GM20000 (cell line): ENCODE data around the gene WWC1.

ENCODE experiments used
- DNase-seq: peaks from one replicate; pipeline ENCODE4 v3.0.0; 2012; ENCODE audit warnings: low spot score
- TF ChIP-seq, protein P1 (sequence below): IDR thresholded peaks from 2 replicates; pipeline ENCODE4 v1.5.1; 2012; ENCODE audit warnings: mild to moderate bottlenecking, control low read depth; ENCODE audit errors: extremely low read depth, missing control alignments

The WWC1 gene

DNA sequence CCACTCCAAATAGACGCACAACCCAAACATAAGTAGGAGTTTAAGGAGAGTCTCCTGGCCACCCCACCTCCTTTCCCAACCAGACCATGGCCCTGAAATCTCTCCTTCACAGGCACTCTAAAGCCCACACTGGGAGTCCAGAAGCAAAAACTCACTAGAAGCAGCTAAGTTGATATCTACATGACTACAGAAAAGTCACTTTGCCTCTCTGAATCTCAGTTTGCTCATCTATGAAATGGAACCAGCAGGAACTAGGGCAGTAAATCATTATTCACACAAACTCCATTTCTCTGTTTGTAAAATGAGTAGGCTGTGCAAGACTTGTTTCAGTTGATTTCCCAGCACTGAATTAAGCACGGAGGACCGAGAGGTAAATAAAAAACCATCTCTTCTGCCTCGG lies 4.1 kb upstream of the WWC1 start:
- TF ChIP-seq, protein P1, sequence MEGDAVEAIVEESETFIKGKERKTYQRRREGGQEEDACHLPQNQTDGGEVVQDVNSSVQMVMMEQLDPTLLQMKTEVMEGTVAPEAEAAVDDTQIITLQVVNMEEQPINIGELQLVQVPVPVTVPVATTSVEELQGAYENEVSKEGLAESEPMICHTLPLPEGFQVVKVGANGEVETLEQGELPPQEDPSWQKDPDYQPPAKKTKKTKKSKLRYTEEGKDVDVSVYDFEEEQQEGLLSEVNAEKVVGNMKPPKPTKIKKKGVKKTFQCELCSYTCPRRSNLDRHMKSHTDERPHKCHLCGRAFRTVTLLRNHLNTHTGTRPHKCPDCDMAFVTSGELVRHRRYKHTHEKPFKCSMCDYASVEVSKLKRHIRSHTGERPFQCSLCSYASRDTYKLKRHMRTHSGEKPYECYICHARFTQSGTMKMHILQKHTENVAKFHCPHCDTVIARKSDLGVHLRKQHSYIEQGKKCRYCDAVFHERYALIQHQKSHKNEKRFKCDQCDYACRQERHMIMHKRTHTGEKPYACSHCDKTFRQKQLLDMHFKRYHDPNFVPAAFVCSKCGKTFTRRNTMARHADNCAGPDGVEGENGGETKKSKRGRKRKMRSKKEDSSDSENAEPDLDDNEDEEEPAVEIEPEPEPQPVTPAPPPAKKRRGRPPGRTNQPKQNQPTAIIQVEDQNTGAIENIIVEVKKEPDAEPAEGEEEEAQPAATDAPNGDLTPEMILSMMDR, result no peak
- DNase-seq, result no peak

DNA sequence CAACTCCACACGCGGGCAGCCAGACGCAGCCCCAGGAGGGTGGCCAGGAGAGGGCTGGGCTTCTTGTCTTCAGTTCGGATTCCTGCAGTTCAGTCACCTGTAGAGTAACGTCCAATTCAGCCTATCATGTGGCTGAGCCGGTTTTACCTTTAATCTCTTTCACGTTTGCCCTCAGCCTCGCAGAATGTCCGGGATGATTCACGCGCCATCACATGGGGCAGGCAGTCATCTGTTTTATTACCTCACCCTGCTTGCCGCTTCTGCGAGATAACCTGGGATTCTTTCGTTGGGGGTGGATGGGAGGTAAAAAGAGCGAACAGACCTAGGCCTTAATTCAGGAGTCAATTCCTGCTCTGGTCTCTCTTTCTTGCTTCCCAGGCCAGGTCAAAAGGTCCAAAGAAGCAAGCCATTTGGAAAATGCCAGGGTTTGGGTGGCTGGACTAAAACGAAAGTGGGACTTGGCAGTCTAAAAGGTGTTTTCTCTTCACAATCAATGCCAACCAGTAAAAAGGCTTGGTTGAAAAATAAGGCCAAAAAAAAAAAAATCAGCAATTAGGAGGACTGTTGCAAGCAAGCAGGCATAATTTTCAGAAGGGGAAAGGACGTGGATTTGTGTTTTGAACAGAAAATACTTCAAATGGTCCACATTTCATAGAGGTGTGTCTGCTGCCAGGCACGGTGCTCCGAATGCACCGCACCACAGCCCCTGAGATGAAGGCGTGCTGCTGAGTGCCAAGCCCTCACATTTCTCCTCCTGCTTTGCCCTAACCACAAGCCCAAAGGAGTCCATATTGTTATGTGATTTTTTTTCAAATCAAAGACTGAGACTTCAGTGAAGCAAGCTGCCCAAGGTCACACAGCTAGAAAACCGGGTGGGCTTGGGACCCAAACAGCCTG lies 2.8 kb upstream of the WWC1 start:
- DNase-seq, result no peak
- TF ChIP-seq, protein P1, result no peak

DNA sequence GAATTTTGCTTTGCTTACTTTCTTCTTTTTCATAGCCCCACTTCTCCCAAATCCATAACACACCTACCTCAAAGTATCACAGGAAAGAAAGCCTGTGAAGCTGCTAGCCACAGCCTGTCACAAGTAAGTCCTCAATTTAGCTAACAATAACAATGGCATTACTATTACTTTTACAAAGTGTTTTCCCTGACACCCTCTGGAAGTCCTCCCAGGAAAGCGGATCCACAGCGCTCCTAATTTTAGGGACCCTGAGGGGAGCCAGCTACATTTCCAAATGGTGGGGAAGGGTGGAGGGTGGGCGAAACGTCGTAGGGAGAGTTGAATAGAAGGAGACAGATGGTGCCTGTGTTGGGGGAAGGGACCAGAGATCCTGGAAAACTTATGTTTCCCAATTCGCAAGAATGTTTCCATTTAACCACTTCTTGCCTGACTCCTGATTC lies 523 bp upstream of the WWC1 start:
- no peak for DNase-seq
- TF ChIP-seq, protein P1, result no peak

DNA sequence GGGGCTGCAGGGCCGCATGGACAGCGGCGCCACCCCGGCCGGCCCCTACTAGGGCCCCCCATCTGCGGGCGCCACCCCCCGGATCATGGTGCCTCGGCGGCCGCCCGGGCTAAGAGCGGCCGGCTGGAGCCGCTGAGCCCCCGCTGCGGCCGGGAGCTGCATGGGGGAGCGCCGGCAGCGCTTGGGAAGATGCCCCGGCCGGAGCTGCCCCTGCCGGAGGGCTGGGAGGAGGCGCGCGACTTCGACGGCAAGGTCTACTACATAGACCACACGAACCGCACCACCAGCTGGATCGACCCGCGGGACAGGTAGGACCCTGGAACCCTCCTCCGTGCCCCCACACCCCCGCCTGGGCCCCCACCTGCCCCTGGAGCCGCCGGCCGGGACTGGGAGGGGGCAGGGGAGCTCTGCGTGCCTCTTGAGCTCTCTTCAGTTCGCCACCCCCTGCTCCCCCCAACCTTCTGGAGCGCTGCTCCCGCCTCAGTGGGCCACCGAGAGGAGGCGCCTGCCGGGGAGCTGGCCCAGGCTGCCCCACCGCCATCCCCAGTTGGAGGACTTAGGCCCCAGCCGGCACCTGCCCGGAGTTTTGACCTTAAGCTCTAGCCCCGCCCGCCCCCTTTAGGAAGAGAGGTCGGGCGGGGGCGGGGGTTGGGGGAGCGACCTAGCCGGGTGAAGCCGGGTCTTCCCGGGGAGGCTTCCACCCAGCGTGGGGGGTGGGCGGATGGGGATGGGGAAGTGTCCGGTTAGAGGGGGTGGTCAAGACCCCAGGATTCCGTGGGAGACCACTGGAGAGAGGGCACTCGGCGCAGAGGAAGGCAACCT lies 730 bp downstream of the WWC1 start:
- DNase-seq, result peak; percentile 51
- TF ChIP-seq, protein P1, result no peak

DNA sequence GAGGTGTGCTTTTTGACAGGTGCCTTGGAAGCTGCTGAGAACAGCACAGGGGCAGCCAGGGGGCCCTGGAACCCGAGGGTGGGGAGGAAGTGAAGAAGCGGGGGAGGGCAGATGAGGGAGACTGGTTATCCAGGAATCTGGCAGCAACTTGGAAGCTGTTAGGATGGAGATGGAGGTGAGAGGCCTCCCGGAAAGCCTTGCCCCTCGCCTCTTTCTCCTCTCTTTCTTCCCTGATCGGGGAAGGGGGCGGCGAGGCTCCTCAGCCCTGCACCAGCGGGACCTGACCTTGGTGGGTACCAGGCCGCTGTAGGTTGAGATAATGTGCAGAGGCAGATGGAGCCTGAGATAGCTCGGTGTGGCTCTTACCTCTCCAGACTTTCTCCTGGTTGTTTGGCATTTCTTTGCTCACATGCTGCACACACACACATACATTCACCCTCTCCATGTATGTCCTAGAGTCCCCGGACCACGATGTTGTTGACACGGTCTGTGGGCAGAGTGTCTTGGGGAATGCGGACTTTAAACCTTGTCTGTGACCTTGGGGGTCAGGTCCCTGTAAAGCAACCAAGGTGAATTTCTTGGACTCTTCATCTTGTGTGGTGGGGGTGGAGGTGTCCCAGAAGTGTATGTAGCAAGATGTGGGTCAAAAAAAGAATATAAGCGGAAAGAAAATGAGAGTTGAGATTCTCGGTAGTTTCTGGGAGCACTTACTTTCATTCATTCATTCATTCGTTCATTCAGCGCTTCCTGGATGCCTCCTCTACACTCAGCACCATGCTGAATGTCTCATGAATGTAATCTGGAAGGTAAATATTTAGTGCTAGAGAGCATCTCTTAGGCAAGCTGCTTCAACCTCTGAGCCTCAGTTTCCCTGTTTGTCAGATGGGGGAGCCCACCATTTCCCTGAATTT lies 1.6 kb downstream of the WWC1 start:
- no peak for DNase-seq
- TF ChIP-seq, protein P1, result no peak

DNA sequence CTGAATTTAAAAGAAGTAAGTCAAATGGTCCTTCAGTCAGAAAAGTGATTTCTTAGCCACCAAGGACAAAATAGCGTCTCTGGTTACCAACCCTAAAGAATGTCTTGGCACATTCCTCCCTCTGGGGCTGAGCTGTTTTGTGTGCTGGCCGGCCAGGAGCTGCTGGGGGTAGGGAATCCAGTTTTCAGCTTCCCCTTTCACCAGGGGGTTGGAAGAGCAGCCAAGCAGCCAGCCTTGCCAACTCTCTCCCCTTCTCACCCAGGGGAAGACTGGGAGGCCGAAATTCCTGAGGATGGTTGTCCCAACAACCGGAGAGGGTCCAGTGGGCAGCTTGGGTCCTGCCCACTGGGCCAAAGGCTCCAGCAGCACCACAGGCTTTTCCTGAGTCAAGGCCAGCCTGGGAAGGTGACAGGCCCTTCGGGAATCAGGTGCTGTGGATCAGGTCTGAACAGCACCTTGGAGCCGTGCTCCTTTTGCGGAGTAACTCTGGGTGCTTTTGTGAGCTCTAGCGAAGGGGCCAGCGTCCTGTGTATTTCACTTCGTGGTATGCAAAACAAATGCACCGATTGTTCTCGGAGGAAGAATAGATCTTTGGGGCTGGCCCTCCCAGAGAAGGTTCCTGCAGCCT lies 4.2 kb downstream of the WWC1 start:
- TF ChIP-seq, protein P1, result no peak
- DNase-seq, result no peak
